Measurements from ENCODE around the gene PRKG1. TPM values are rescaled to one million over a fixed set of nuclear protein-coding genes. Genes with fewer than 3 reads are reported as not detected.
"Not testable (repeated sequence)": the region's sequence is repeated elsewhere in the genome, so short reads cannot be mapped to it uniquely, and the experiment has no call there.

PRKG1 gene
- total RNA-seq, 1 donor from 2014 or later = 22.8 TPM

DNA sequence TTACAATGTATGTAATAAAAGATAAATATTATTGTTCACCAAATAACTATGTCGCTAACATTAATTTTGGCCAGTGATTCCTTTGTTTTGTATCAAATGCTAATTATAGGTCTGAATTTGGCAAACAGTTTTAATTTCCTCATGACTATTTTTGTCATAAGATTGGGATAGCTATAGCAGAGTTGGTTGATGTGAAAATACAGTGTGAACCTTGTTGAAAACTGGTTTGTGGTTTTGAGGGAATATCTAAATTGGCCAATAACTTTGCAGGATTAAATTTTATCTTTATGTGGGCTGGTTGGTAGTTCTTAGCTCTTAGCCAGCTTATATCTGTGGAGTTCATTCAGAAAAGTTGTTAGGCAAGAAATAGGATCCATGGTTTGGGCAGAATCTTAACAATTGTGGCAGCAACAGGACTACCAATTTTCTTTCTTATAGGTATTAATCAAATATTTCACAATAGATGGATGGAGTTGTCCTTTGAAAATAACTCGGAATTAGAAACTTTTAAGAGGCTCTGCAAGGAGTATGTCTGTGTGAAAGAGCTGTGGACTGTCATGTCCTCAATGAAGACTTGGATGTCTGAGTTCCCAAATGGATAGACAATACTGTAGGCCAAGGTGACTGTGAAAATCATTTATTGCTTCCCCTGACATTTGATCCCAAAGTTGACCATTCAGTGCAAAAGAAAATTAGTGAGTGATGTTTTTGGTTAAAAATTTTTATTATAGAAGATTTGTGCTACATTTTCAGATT, 73.5 kb downstream of the PRKG1 start:
- DNase-seq (ENCODE audit: low spot score) = no peak
- Mint-ChIP-seq H3K4me3 (ENCODE audit: unreplicated experiment) (no peak overlapping the region), H3K27me3 (ENCODE audit: low read depth) (no peaks in the 10 kb centered on the region), H3K36me3 (ENCODE audit: low read depth) (no peaks in the 10 kb centered on the region), H3K4me1 (ENCODE audit: low read depth) (peaks cover 4% of the 10 kb centered on the region), H3K27ac (ENCODE audit: unreplicated experiment) (no peak overlapping the region), H3K9me3 (ENCODE audit: low read depth) (peaks cover 3% of the 10 kb centered on the region)
- TF ChIP-seq CTCF (IDR thresholded peaks at IDR 0.05) = no peak

DNA sequence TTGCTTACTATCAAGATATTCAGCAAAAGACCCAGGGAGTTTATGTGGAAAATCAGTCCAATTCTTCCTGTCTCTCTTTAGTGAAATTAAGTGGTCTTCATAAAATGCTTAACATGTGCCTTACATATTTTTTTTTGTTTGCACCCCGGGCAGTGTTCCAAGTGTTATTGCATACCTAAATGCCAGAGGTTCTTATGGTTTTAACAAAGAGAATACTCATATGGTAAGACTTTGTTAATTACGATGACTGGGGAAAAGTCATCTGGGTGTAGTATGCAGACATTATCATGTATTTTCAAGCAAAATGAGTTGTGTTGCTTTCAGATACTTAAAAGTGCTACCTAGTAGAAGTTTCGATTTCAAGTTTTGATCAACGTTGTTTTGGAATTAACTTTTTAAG, 82.6 kb downstream of the PRKG1 start:
- H3K27ac Mint-ChIP-seq (ENCODE audit: unreplicated experiment) = no peak overlapping the region
- H3K4me3 Mint-ChIP-seq (ENCODE audit: unreplicated experiment) = no peak overlapping the region
- DNase-seq (ENCODE audit: low spot score) = no peak

GRCh38 chr10:51158832-51159231, 84.5 kb downstream of the PRKG1 start:
- Mint-ChIP-seq H3K4me3 (ENCODE audit: unreplicated experiment) (no peak overlapping the region), H3K9me3 (ENCODE audit: low read depth) (no peaks in the 10 kb centered on the region), H3K4me1 (ENCODE audit: low read depth) (peaks cover 10% of the 10 kb centered on the region), H3K36me3 (ENCODE audit: low read depth) (peaks cover 2% of the 10 kb centered on the region), H3K27ac (ENCODE audit: unreplicated experiment) (no peak overlapping the region), H3K27me3 (ENCODE audit: low read depth) (no peaks in the 10 kb centered on the region)
- DNase-seq (ENCODE audit: low spot score) = no peak
- TF ChIP-seq CTCF (IDR thresholded peaks at IDR 0.05) = no peak

More for the DNA sequence above, 82.6 kb downstream of the PRKG1 start:
- H3K27me3 Mint-ChIP-seq (ENCODE audit: low read depth) = no peaks in the 10 kb centered on the region
- H3K4me1 Mint-ChIP-seq (ENCODE audit: low read depth) = peaks cover 6% of the 10 kb centered on the region
- no peak for TF ChIP-seq CTCF (IDR thresholded peaks at IDR 0.05)
- no peaks in the 10 kb centered on the region for H3K9me3 Mint-ChIP-seq (ENCODE audit: low read depth)
- H3K36me3 Mint-ChIP-seq (ENCODE audit: low read depth) = peaks cover 2% of the 10 kb centered on the region

DNA sequence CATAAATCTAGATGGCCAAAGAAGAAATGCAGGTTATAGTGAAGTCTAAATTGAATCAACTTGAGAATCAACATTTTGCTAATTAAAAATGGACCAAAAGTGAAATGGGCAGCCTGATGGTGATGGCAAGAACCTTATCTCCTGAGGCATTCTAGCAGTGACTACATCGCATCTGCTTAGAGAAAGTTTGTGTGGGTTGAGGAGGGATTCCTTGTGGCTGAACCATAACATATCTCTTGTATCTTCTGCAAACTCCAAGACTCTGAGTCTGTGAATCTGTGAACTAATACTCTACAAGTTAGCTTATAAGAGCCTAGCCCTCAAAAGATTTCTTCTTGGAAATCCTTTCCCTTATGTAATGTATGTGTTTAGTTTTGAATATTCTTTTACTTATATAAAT, 85.6 kb downstream of the PRKG1 start:
- no peak for TF ChIP-seq CTCF (IDR thresholded peaks at IDR 0.05)
- no peak for DNase-seq (ENCODE audit: low spot score)
- no peaks in the 10 kb centered on the region for H3K9me3 Mint-ChIP-seq (ENCODE audit: low read depth)
- peaks cover 10% of the 10 kb centered on the region for H3K4me1 Mint-ChIP-seq (ENCODE audit: low read depth)
- no peak overlapping the region for H3K27ac Mint-ChIP-seq (ENCODE audit: unreplicated experiment)
- H3K27me3 Mint-ChIP-seq (ENCODE audit: low read depth) = no peaks in the 10 kb centered on the region
- no peak overlapping the region for H3K4me3 Mint-ChIP-seq (ENCODE audit: unreplicated experiment)
- H3K36me3 Mint-ChIP-seq (ENCODE audit: low read depth) = no peaks in the 10 kb centered on the region

GRCh38 chr10:51162002-51162401, 87.7 kb downstream of the PRKG1 start:
- no peak for TF ChIP-seq CTCF (IDR thresholded peaks at IDR 0.05)
- no peak overlapping the region for H3K4me3 Mint-ChIP-seq (ENCODE audit: unreplicated experiment)
- no peaks in the 10 kb centered on the region for H3K27me3 Mint-ChIP-seq (ENCODE audit: low read depth)
- peaks cover 6% of the 10 kb centered on the region for H3K4me1 Mint-ChIP-seq (ENCODE audit: low read depth)
- no peak overlapping the region for H3K27ac Mint-ChIP-seq (ENCODE audit: unreplicated experiment)
- no peaks in the 10 kb centered on the region for H3K36me3 Mint-ChIP-seq (ENCODE audit: low read depth)
- no peak for DNase-seq (ENCODE audit: low spot score)
- H3K9me3 Mint-ChIP-seq (ENCODE audit: low read depth) = no peaks in the 10 kb centered on the region

- not testable (repeated sequence) for H3K4me3 Mint-ChIP-seq (ENCODE audit: unreplicated experiment); H3K4me1 Mint-ChIP-seq (ENCODE audit: low read depth); H3K27me3 Mint-ChIP-seq (ENCODE audit: low read depth); H3K36me3 Mint-ChIP-seq (ENCODE audit: low read depth); H3K9me3 Mint-ChIP-seq (ENCODE audit: low read depth); H3K27ac Mint-ChIP-seq (ENCODE audit: unreplicated experiment); DNase-seq (ENCODE audit: low spot score)
Measured at GRCh38 chr10:51163380-51164049, 89.2 kb downstream of the PRKG1 start.

Measured in chondrocyte (in vitro differentiated cells).